H1 (cell line): Measurements from ENCODE around the gene MTHFD1. TPM values are rescaled to one million over a fixed set of nuclear protein-coding genes. Genes with fewer than 3 reads are reported as not detected.

Experiments
- CBX8 ChIP-seq: fragments of 300-800, 300-1000 bp; sonication (generic); IDR thresholded peaks from 2 replicates; pipeline ENCODE4 v1.7.1; 2016; ENCODE audit warnings: low read depth, low read length, borderline replicate concordance
- CHD2 ChIP-seq: IDR thresholded peaks from 2 replicates; pipeline ENCODE4 v1.6.1; 2012; ENCODE audit warnings: low read length, improper control_type of control experiment
- CHD7 ChIP-seq: fragments of 300-600 bp; sonication (generic); IDR thresholded peaks from 2 replicates; pipeline ENCODE4 v1.7.1; 2012; ENCODE audit warnings: low read length, moderate library complexity, mild to moderate bottlenecking, inconsistent platforms; ENCODE audit not compliant: insufficient replicate concordance
- PHF8 ChIP-seq: fragments of 200-600 bp; sonication (generic); conservative IDR thresholded peaks from 2 replicates; pipeline ENCODE4 v1.7.1; 2012; ENCODE audit warnings: low read depth, mild to moderate bottlenecking, inconsistent platforms, low read length, moderate library complexity
- SP4 ChIP-seq: IDR thresholded peaks from 2 replicates; pipeline ENCODE4 v1.6.1; 2012; ENCODE audit warnings: low read length, inconsistent platforms
- TAF7 ChIP-seq: optimal IDR thresholded peaks from 2 replicates; pipeline ENCODE3; 2011; ENCODE audit warnings: low read depth, mild to moderate bottlenecking, inconsistent platforms, low read length, moderate library complexity, borderline replicate concordance
- polyA plus RNA-seq, 7 experiments: library from polyadenylated mRNA; depleted of rRNA in 3 of 7; stranded (reverse) in 5 of 7; unstranded in 2 of 7; fragments of >200 nt in 5 of 7; fragments of 200-250 nt in 2 of 7; gene quantifications; 1 replicate in 5 of 7; 2 replicates in 1 of 7; 4 replicates in 1 of 7; pipeline versions ENCODE4 v1.2.1 to v1.2.3, GENCODE V29; 2011 to 2013; ENCODE audit warnings: missing spikeins in 2 of 7, mixed read lengths in 2 of 7
- total RNA-seq: library from RNA; stranded (reverse); fragmentation: NEBNext Ultra II Directional; extraction: Animal tissue kit (Norgen Biotek cat#: 25700); gene quantifications from 2 replicates; pipeline ENCODE4 v1.2.1, GENCODE V29; 2021

Gene MTHFD1
- total and polyA plus RNA-seq, 2 of the 8 experiments (the other 6 are each of a cell fraction or from before 2014, with no cell fraction given), result 79.7 to 332 TPM

DNA sequence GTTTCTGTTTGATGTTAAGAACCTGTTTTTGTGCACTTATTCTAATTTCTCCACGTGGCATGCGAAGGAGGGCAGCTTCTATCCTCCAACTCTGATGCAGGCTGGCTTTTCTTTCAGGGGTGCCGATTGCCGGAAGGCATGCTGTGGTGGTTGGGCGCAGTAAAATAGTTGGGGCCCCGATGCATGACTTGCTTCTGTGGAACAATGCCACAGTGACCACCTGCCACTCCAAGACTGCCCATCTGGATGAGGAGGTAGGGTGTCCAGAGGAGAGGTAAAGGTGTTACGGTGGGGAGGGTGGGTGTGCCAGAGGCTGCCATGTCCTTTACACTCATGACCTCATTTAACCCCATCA lies 29.6 kb downstream of the MTHFD1 start (continued):
- TF ChIP-seq CHD7, result no peak
- no peak for TF ChIP-seq CHD2
- no peak for TF ChIP-seq CBX8
- no peak for TF ChIP-seq PHF8
- TF ChIP-seq SP4, result no peak
- TF ChIP-seq TAF7, result no peak
